ENCODE measurements around the gene CNST.
"Not testable (repeated sequence)": the region's sequence is repeated elsewhere in the genome, so short reads cannot be mapped to it uniquely, and the experiment has no call there.

CNST gene

GRCh38 chr1:246705368-246705767 is 139.1 kb downstream of the CNST start:
- no peak for DNase-seq (ENCODE audit: low read depth in 1 of 2, low spot score in 1 of 2)

GRCh38 chr1:246708166-246708565 is 141.9 kb downstream of the CNST start:
- no peak for DNase-seq (ENCODE audit: low read depth in 1 of 2, low spot score in 1 of 2)

DNA sequence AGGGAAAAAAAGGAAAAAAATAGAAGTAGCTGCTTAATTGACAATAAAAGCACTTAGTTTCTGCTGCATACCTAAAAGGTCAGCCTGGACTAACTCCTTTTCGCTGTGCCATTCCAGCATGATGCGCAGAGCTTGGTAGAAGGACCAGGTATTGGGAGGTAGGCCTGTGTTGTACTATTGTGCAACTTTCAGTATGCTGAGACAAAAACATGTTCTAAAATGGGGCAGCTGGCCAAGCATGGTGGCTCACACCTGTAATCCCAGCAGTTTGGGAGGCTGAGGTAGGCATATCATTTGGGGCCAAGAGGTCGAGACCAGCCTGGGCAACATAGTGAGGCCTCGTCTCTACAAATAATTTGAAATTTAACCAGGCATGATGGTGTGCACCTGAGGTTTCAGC is 142.9 kb downstream of the CNST start:
- DNase-seq (ENCODE audit: low read depth in 1 of 2, low spot score in 1 of 2), result no peak

DNA sequence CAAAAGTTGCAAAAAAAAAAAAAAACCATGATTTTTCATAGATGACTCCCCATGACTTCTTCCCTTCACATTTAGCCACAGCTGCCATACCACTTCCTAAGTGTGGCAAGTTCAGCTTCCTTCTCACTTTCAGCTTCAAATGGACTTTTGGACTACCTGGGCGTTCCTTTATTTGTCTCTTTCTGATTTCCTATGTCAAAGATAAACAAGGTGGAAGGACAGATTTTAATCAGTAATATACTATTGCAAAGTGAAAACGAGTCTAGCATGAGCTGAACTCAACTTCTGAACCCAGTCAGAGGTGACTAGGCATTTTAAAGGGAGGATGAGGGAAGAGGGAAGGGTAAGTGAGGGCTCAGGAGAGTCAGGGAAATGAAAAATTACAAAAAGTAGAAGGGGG is 143.6 kb downstream of the CNST start:
- DNase-seq (ENCODE audit: low read depth in 1 of 2, low spot score in 1 of 2), result no peak

GRCh38 chr1:246711548-246712003 is 145.3 kb downstream of the CNST start:
- DNase-seq (ENCODE audit: low read depth in 1 of 2, low spot score in 1 of 2), result no peak

- DNase-seq (ENCODE audit: low read depth in 1 of 2, low spot score in 1 of 2), result not testable (repeated sequence)
Measured at GRCh38 chr1:246712428-246712827, 146.2 kb downstream of the CNST start.
